ENCODE data around the gene PAK1. TPM values are rescaled to one million over a fixed set of nuclear protein-coding genes. Genes with fewer than 3 reads are reported as not detected.

PAK1 gene
- total and polyA plus RNA-seq, 9 of the 15 experiments (the other 6 are each of a cell fraction or from before 2014, with no cell fraction given) = 0.52 to 11.7 (median 1.9) TPM

GRCh38 chr11:77412814-77413213 is 61.1 kb downstream of the PAK1 start:
- DNase-seq (ENCODE audit: extremely low read depth in 1 of 4, low spot score in 3 of 4) (no peak), ATAC-seq (no peak), FAIRE-seq (no peak)
- peaks cover 8 to 20% of the 10 kb centered on the region in 2 experiments for H3K27me3 ChIP-seq (ENCODE audit: control insufficient read depth in 2 of 2, insufficient read depth in 2 of 2, low read length in 2 of 2)
- H3K9me3 ChIP-seq (replicated peaks; ENCODE audit: control insufficient read depth, insufficient read depth, low read depth, low read length) = no peaks in the 10 kb centered on the region
- peaks cover 0 to 9% of the 10 kb centered on the region in 2 experiments; a peak in 3 of 5 replicates for H3K4me1 ChIP-seq (replicated peaks in 1 of 2; ENCODE audit: control insufficient read depth in 2 of 2, insufficient read depth in 2 of 2, low read length in 2 of 2)
- intact Hi-C loops (cut with micrococcal nuclease) = no loop called here
- no peaks in the 10 kb centered on the region for H3K79me2 ChIP-seq (ENCODE audit: control insufficient read depth, insufficient read depth, low read length)
- no peak overlapping the region for H3K27ac ChIP-seq (ENCODE audit: extremely low read depth, low read depth, low read length)
- BruUV-seq (replicated peaks) = no TSS peak
- no peak overlapping the region for H3K9ac ChIP-seq (ENCODE audit: insufficient read depth in 1 of 2, low read depth in 2 of 2, low read length in 2 of 2)
- no peak overlapping the region for H3K4me2 ChIP-seq (ENCODE audit: insufficient read depth, low read length)
- POLR2A ChIA-PET = interaction anchor here (0.7 to 1.2 kb wide), 2 partner anchors 101 to 286 kb away, joined by 3 to 4 read pairs; no protein-coding TSS in a partner anchor
- H3K9me1 ChIP-seq (ENCODE audit: control insufficient read depth, insufficient read depth, low read length) = no peaks in the 10 kb centered on the region
- TF ChIP-seq ZKSCAN8 (CRISPR knock-in tag; IDR thresholded peaks at IDR 0.05) (no peak), CBX3 (IDR thresholded peaks at IDR 0.05; ENCODE audit: borderline replicate concordance in 1 of 2, low read length in 2 of 2) (no peak), BMI1 (IDR thresholded peaks at IDR 0.05; ENCODE audit: low read length) (no peak), CC2D1A (IDR thresholded peaks at IDR 0.05) (no peak), ARID3A (IDR thresholded peaks at IDR 0.05; ENCODE audit: borderline replicate concordance, low read depth, low read length) (no peak), ZNF76 (CRISPR knock-in tag; IDR thresholded peaks at IDR 0.05; ENCODE audit: borderline replicate concordance) (no peak), FOXP1 (CRISPR knock-in tag; IDR thresholded peaks at IDR 0.05) (no peak), NR3C1 (CRISPR knock-in tag; IDR thresholded peaks at IDR 0.05) (no peak), SMARCA5 (IDR thresholded peaks at IDR 0.05) (no peak), ZNF253 (CRISPR knock-in tag; conservative IDR thresholded peaks at IDR 0.05) (no peak), KLF6 (CRISPR knock-in tag; IDR thresholded peaks at IDR 0.05; ENCODE audit: borderline replicate concordance) (no peak)
- TF ChIP-seq, protein P1, sequence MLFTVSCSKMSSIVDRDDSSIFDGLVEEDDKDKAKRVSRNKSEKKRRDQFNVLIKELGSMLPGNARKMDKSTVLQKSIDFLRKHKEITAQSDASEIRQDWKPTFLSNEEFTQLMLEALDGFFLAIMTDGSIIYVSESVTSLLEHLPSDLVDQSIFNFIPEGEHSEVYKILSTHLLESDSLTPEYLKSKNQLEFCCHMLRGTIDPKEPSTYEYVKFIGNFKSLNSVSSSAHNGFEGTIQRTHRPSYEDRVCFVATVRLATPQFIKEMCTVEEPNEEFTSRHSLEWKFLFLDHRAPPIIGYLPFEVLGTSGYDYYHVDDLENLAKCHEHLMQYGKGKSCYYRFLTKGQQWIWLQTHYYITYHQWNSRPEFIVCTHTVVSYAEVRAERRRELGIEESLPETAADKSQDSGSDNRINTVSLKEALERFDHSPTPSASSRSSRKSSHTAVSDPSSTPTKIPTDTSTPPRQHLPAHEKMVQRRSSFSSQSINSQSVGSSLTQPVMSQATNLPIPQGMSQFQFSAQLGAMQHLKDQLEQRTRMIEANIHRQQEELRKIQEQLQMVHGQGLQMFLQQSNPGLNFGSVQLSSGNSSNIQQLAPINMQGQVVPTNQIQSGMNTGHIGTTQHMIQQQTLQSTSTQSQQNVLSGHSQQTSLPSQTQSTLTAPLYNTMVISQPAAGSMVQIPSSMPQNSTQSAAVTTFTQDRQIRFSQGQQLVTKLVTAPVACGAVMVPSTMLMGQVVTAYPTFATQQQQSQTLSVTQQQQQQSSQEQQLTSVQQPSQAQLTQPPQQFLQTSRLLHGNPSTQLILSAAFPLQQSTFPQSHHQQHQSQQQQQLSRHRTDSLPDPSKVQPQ (CRISPR knock-in tag; IDR thresholded peaks at IDR 0.05; ENCODE audit: borderline replicate concordance) = no peak
- H3K4me3 ChIP-seq = no peak overlapping the region
- no peaks in the 10 kb centered on the region for H4K20me1 ChIP-seq (replicated peaks; ENCODE audit: control insufficient read depth, insufficient read depth, low read length)
- WGBS (ENCODE audit: insufficient coverage, low coverage, missing lambda C conversion rate) = 11% methylated on average over 5 of the region's 5 CpGs
- H3K36me3 ChIP-seq (ENCODE audit: control insufficient read depth, insufficient read depth, low read length) = no peaks in the 10 kb centered on the region
- CTCF ChIA-PET (ENCODE audit: low intra/inter-chr PET ratio) = no interaction called here
- H2AFZ ChIP-seq (ENCODE audit: low read depth, low read length) = no peak overlapping the region
- in situ Hi-C loops (cut with MboI) = no loop called here
